GM23338 (cell line): ENCODE data around the gene BMPR1B. TPM values are rescaled to one million over a fixed set of nuclear protein-coding genes. Genes with fewer than 3 reads are reported as not detected.

ENCODE experiments used
- ATAC-seq: fragments of 200-7000 bp; cut with Tn5 transposase; 3 replicates; pipeline ENCODE4 v1.9.1; 2020
- DNase-seq: peaks from one replicate; pipeline ENCODE4 v3.0.0-alpha.2; 2015; ENCODE audit warnings: low spot score
- H2AFZ ChIP-seq: fragments of 200-600 bp; sonication (generic); 2 replicates; pipeline ENCODE4 v1.8.0; 2016; ENCODE audit warnings: antibody characterized with exemption, mild to moderate bottlenecking, moderate library complexity
- H3F3A ChIP-seq: fragments of 200-600 bp; sonication (generic); replicated peaks from 2 replicates; pipeline ENCODE4 v1.8.0; 2017; ENCODE audit warnings: antibody characterized with exemption, mixed run types, low read depth
- H3K27ac ChIP-seq: fragments of 200-600 bp; sonication (generic); 2 replicates; pipeline ENCODE4 v1.6.1; 2016; ENCODE audit warnings: low read depth
- H3K27me3 ChIP-seq: fragments of 200-600 bp; sonication (generic); 2 replicates; pipeline ENCODE4 v1.8.0; 2016; ENCODE audit warnings: mild to moderate bottlenecking, mixed run types, moderate library complexity; ENCODE audit not compliant: insufficient read depth
- H3K36me3 ChIP-seq: fragments of 200-600 bp; sonication (generic); 2 replicates; pipeline ENCODE4 v1.8.0; 2016; ENCODE audit warnings: mild to moderate bottlenecking; ENCODE audit not compliant: insufficient read depth
- H3K4me1 ChIP-seq: fragments of 200-600 bp; sonication (generic); 2 replicates; pipeline ENCODE4 v1.8.0; 2016; ENCODE audit warnings: mild to moderate bottlenecking, moderate library complexity; ENCODE audit not compliant: insufficient read depth
- H3K4me2 ChIP-seq: fragments of 200-600 bp; sonication (generic); 2 replicates; pipeline ENCODE4 v1.7.1; 2017; ENCODE audit warnings: mixed run types
- H3K4me3 ChIP-seq: fragments of 200-600 bp; sonication (generic); 2 replicates; pipeline ENCODE4 v1.6.1; 2016; ENCODE audit warnings: mixed run types
- H3K79me2 ChIP-seq: fragments of 200-600 bp; sonication (generic); replicated peaks from 2 replicates; pipeline ENCODE4 v1.8.0; 2017; ENCODE audit warnings: mild to moderate bottlenecking; ENCODE audit not compliant: insufficient read depth
- H3K9me2 ChIP-seq: fragments of 200-600 bp; sonication (generic); 2 replicates; pipeline ENCODE4 v1.8.0; 2017; ENCODE audit not compliant: insufficient read depth
- H4K20me1 ChIP-seq: fragments of 200-600 bp; sonication (generic); replicated peaks from 2 replicates; pipeline ENCODE4 v1.8.0; 2017; ENCODE audit warnings: mild to moderate bottlenecking; ENCODE audit not compliant: insufficient read depth
- H3K27ac Mint-ChIP-seq: 2 replicates; pipeline ENCODE4 v1.8.0; 2020; ENCODE audit warnings: inconsistent platforms, mild to moderate bottlenecking, moderate library complexity, mixed read lengths
- H3K27me3 Mint-ChIP-seq: 3 replicates; pipeline ENCODE4 v1.8.0; 2022; ENCODE audit warnings: low read depth, mild to moderate bottlenecking, moderate library complexity, mixed read lengths, inconsistent platforms; ENCODE audit not compliant: insufficient read depth, poor library complexity
- H3K36me3 Mint-ChIP-seq: 3 replicates; pipeline ENCODE4 v1.8.0; 2021; ENCODE audit warnings: low read depth, mild to moderate bottlenecking, inconsistent platforms, moderate library complexity, mixed read lengths
- H3K4me1 Mint-ChIP-seq: 3 replicates; pipeline ENCODE4 v1.8.0; 2020; ENCODE audit warnings: mild to moderate bottlenecking, inconsistent platforms, mixed read lengths
- H3K4me3 Mint-ChIP-seq: 3 replicates; pipeline ENCODE4 v1.8.0; 2021; ENCODE audit warnings: moderate library complexity, mild to moderate bottlenecking, inconsistent platforms, mixed read lengths
- H3K9me3 Mint-ChIP-seq: 3 replicates; pipeline ENCODE4 v1.8.0; 2020; ENCODE audit warnings: moderate library complexity, mild to moderate bottlenecking, inconsistent platforms, mixed read lengths
- CREB1 ChIP-seq: fragments of 250-450 bp; sonication (Bioruptor Pico); IDR thresholded peaks from 2 replicates; pipeline ENCODE4 v1.5.0; 2020; ENCODE audit warnings: low read depth, mild to moderate bottlenecking, moderate library complexity
- EZH2 ChIP-seq: fragments of 200-600 bp; sonication (generic); IDR thresholded peaks from one replicate; pipeline ENCODE4 v1.8.0; 2017; ENCODE audit warnings: antibody characterized with exemption, mild to moderate bottlenecking, low read depth; ENCODE audit not compliant: unreplicated experiment
- EZH2phosphoT487 ChIP-seq: fragments of 200-600 bp; sonication (generic); IDR thresholded peaks from one replicate; pipeline ENCODE4 v1.8.1; 2018; ENCODE audit warnings: antibody characterized with exemption; ENCODE audit not compliant: unreplicated experiment
- JUNB ChIP-seq: IDR thresholded peaks from one replicate; pipeline ENCODE4 v1.6.1; 2016; ENCODE audit warnings: antibody characterized with exemption; ENCODE audit not compliant: unreplicated experiment
- NANOG ChIP-seq: IDR thresholded peaks from 2 replicates; pipeline ENCODE4 v1.6.1; 2016; ENCODE audit warnings: antibody characterized with exemption, borderline replicate concordance
- POLR2AphosphoS5 ChIP-seq: IDR thresholded peaks from 2 replicates; pipeline ENCODE4 v1.6.1; 2016; ENCODE audit warnings: antibody characterized with exemption, low read depth
- REST ChIP-seq: IDR thresholded peaks from one replicate; pipeline ENCODE4 v1.6.1; 2018; ENCODE audit warnings: antibody characterized with exemption; ENCODE audit not compliant: unreplicated experiment
- STAT1 ChIP-seq: IDR thresholded peaks from one replicate; pipeline ENCODE4 v1.6.1; 2016; ENCODE audit warnings: antibody characterized with exemption; ENCODE audit not compliant: unreplicated experiment
- ZNF114 ChIP-seq: fragments of 250-450 bp; sonication (Bioruptor Pico); IDR thresholded peaks from 2 replicates; pipeline ENCODE4 v1.5.0; 2020; ENCODE audit warnings: mild to moderate bottlenecking, moderate library complexity
- ZNF331 ChIP-seq: fragments of 250-450 bp; sonication (Bioruptor Pico); IDR thresholded peaks from 2 replicates; pipeline ENCODE4 v1.5.0; 2020; ENCODE audit warnings: low read depth, mild to moderate bottlenecking, moderate library complexity
- polyA plus RNA-seq: library from polyadenylated mRNA; unstranded; fragments of >200 nt; fragmentation: Nextera tagmentation; extraction: Ambion mirVana; gene quantifications from 2 replicates; pipeline ENCODE4 v1.2.1, GENCODE V29; 2016
- total RNA-seq: library from RNA; depleted of rRNA; stranded (reverse); fragments of >200 nt; shearing (Covaris generic); gene quantifications from 2 replicates; pipeline ENCODE4 v1.2.3, GENCODE V29; 2014
- TF ChIP-seq, protein P1 (sequence below): fragments of 250-450 bp; sonication (Bioruptor Pico); IDR thresholded peaks from 2 replicates; pipeline ENCODE4 v1.5.0; 2020; ENCODE audit warnings: mild to moderate bottlenecking, moderate library complexity
- TF ChIP-seq, protein P2 (sequence below), 2 experiments: fragments of 200-600 bp in 1 of 2; sonication (generic) in 1 of 2; conservative IDR thresholded peaks; 2 replicates each; pipeline versions ENCODE4 v1.5.1 to v1.6.1; 2016 to 2017; ENCODE audit warnings: antibody characterized with exemption in 2 of 2, low read depth in 2 of 2, mild to moderate bottlenecking in 2 of 2, moderate library complexity in 1 of 2
- TF ChIP-seq, protein P3 (sequence below): IDR thresholded peaks from 2 replicates; pipeline ENCODE4 v1.6.1; 2016; ENCODE audit warnings: antibody characterized with exemption

The BMPR1B gene
- total and polyA plus RNA-seq, 2 experiments from 2014 or later, result 0.48 to 1.0 TPM

GRCh38 chr4:94947681-94948108, 189.9 kb downstream of the BMPR1B start:
- DNase-seq, result peak; percentile 40
- Histone ChIP-seq H2AFZ (no peak overlapping the region), H3F3A (no peaks in the 10 kb centered on the region), H3K9me2 (no peaks in the 10 kb centered on the region), H3K4me2 (no peak overlapping the region), H3K36me3 (no peaks in the 10 kb centered on the region), H3K27me3 (no peaks in the 10 kb centered on the region), H3K27ac (no peak overlapping the region), H3K79me2 (no peaks in the 10 kb centered on the region), H3K4me3 (no peak overlapping the region), H3K4me1 (no peaks in the 10 kb centered on the region), H4K20me1 (no peaks in the 10 kb centered on the region)
- Mint-ChIP-seq H3K4me1 (peaks cover 7% of the 10 kb centered on the region; the same call in 1 of the 3 replicates), H3K9me3 (peaks cover 3% of the 10 kb centered on the region; the same call in 1 of the 3 replicates), H3K27ac (no peak overlapping the region), H3K27me3 (peaks cover 7% of the 10 kb centered on the region), H3K4me3 (no peak overlapping the region), H3K36me3 (no peaks in the 10 kb centered on the region)
- ATAC-seq, result peak; percentile 75
- no peak for TF ChIP-seq NANOG
- TF ChIP-seq EZH2phosphoT487, result no peak
- TF ChIP-seq ZNF331 (CRISPR knock-in tag), result no peak
- TF ChIP-seq POLR2AphosphoS5, result no peak
- TF ChIP-seq, protein P1, sequence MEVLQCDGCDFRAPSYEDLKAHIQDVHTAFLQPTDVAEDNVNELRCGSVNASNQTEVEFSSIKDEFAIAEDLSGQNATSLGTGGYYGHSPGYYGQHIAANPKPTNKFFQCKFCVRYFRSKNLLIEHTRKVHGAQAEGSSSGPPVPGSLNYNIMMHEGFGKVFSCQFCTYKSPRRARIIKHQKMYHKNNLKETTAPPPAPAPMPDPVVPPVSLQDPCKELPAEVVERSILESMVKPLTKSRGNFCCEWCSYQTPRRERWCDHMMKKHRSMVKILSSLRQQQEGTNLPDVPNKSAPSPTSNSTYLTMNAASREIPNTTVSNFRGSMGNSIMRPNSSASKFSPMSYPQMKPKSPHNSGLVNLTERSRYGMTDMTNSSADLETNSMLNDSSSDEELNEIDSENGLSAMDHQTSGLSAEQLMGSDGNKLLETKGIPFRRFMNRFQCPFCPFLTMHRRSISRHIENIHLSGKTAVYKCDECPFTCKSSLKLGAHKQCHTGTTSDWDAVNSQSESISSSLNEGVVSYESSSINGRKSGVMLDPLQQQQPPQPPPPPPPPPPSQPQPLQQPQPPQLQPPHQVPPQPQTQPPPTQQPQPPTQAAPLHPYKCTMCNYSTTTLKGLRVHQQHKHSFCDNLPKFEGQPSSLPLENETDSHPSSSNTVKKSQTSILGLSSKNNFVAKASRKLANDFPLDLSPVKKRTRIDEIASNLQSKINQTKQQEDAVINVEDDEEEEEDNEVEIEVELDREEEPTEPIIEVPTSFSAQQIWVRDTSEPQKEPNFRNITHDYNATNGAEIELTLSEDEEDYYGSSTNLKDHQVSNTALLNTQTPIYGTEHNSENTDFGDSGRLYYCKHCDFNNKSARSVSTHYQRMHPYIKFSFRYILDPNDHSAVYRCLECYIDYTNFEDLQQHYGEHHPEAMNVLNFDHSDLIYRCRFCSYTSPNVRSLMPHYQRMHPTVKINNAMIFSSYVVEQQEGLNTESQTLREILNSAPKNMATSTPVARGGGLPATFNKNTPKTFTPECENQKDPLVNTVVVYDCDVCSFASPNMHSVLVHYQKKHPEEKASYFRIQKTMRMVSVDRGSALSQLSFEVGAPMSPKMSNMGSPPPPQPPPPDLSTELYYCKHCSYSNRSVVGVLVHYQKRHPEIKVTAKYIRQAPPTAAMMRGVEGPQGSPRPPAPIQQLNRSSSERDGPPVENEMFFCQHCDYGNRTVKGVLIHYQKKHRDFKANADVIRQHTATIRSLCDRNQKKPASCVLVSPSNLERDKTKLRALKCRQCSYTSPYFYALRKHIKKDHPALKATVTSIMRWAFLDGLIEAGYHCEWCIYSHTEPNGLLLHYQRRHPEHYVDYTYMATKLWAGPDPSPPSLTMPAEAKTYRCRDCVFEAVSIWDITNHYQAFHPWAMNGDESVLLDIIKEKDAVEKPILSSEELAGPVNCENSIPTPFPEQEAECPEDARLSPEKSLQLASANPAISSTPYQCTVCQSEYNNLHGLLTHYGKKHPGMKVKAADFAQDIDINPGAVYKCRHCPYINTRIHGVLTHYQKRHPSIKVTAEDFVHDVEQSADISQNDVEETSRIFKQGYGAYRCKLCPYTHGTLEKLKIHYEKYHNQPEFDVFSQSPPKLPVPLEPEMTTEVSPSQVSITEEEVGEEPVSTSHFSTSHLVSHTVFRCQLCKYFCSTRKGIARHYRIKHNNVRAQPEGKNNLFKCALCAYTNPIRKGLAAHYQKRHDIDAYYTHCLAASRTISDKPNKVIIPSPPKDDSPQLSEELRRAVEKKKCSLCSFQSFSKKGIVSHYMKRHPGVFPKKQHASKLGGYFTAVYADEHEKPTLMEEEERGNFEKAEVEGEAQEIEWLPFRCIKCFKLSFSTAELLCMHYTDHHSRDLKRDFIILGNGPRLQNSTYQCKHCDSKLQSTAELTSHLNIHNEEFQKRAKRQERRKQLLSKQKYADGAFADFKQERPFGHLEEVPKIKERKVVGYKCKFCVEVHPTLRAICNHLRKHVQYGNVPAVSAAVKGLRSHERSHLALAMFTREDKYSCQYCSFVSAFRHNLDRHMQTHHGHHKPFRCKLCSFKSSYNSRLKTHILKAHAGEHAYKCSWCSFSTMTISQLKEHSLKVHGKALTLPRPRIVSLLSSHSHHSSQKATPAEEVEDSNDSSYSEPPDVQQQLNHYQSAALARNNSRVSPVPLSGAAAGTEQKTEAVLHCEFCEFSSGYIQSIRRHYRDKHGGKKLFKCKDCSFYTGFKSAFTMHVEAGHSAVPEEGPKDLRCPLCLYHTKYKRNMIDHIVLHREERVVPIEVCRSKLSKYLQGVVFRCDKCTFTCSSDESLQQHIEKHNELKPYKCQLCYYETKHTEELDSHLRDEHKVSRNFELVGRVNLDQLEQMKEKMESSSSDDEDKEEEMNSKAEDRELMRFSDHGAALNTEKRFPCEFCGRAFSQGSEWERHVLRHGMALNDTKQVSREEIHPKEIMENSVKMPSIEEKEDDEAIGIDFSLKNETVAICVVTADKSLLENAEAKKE (CRISPR knock-in tag), result no peak
- no peak for TF ChIP-seq STAT1
- TF ChIP-seq EZH2, result no peak
- TF ChIP-seq ZNF114 (CRISPR knock-in tag), result no peak
- TF ChIP-seq REST, result no peak
- TF ChIP-seq, protein P2, sequence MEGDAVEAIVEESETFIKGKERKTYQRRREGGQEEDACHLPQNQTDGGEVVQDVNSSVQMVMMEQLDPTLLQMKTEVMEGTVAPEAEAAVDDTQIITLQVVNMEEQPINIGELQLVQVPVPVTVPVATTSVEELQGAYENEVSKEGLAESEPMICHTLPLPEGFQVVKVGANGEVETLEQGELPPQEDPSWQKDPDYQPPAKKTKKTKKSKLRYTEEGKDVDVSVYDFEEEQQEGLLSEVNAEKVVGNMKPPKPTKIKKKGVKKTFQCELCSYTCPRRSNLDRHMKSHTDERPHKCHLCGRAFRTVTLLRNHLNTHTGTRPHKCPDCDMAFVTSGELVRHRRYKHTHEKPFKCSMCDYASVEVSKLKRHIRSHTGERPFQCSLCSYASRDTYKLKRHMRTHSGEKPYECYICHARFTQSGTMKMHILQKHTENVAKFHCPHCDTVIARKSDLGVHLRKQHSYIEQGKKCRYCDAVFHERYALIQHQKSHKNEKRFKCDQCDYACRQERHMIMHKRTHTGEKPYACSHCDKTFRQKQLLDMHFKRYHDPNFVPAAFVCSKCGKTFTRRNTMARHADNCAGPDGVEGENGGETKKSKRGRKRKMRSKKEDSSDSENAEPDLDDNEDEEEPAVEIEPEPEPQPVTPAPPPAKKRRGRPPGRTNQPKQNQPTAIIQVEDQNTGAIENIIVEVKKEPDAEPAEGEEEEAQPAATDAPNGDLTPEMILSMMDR (conservative IDR thresholded peaks at IDR 0.05; ENCODE audit: low read depth in 2 of 2), result no peak
- no peak for TF ChIP-seq CREB1
- TF ChIP-seq JUNB, result no peak
- TF ChIP-seq, protein P3, sequence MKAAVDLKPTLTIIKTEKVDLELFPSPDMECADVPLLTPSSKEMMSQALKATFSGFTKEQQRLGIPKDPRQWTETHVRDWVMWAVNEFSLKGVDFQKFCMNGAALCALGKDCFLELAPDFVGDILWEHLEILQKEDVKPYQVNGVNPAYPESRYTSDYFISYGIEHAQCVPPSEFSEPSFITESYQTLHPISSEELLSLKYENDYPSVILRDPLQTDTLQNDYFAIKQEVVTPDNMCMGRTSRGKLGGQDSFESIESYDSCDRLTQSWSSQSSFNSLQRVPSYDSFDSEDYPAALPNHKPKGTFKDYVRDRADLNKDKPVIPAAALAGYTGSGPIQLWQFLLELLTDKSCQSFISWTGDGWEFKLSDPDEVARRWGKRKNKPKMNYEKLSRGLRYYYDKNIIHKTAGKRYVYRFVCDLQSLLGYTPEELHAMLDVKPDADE, result no peak
